A673 (cell line): Measurements from ENCODE around the gene SCART1.

Experiments used
- CTCF ChIP-seq: fragments of 300-800, 200-600 bp; sonication (generic); conservative IDR thresholded peaks from 2 replicates; pipeline ENCODE4 v1.5.1; 2017; ENCODE audit warnings: low read depth, mild to moderate bottlenecking, antibody characterized with exemption, low read length, moderate library complexity, mixed read lengths
- EZH2 ChIP-seq: fragments of 200-600 bp; sonication (generic); IDR thresholded peaks from 2 replicates; pipeline ENCODE4 v1.6.1; 2017; ENCODE audit warnings: borderline replicate concordance, low read depth, mild to moderate bottlenecking, mixed read lengths, antibody characterized with exemption, low read length; ENCODE audit not compliant: poor library complexity, severe bottlenecking

DNA sequence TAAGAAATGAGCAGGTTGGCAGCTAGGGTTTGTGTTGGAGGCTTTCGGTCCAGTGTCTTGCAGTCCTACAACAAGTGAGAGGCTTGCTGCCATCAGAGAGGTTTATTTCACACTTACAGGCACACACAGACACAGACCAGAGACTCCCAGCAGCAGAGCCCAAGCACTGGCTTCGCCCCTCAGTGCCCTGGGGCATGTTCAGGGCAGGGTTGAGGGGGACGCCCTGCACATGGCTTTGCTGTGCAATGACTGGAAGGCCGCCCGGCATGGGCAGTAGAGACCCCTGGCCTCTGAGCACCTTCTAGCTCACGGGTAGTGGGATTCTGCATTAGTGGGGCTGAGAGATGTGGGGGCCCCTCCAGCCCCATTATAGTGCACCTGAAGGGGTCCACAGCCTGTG lies 33.2 kb upstream of the SCART1 start:
- TF ChIP-seq CTCF (no peak), EZH2 (no peak)
